GM23338 (cell line): Measurements from ENCODE around the gene RAB13.

ENCODE experiments used
- CREB1 ChIP-seq: fragments of 250-450 bp; sonication (Bioruptor Pico); IDR thresholded peaks from 2 replicates; pipeline ENCODE4 v1.5.0; 2020; ENCODE audit warnings: low read depth, mild to moderate bottlenecking, moderate library complexity
- EZH2phosphoT487 ChIP-seq: fragments of 200-600 bp; sonication (generic); IDR thresholded peaks from one replicate; pipeline ENCODE4 v1.8.1; 2018; ENCODE audit warnings: antibody characterized with exemption; ENCODE audit not compliant: unreplicated experiment
- NANOG ChIP-seq: IDR thresholded peaks from 2 replicates; pipeline ENCODE4 v1.6.1; 2016; ENCODE audit warnings: antibody characterized with exemption, borderline replicate concordance
- POLR2AphosphoS5 ChIP-seq: IDR thresholded peaks from 2 replicates; pipeline ENCODE4 v1.6.1; 2016; ENCODE audit warnings: antibody characterized with exemption, low read depth
- ZNF114 ChIP-seq: fragments of 250-450 bp; sonication (Bioruptor Pico); IDR thresholded peaks from 2 replicates; pipeline ENCODE4 v1.5.0; 2020; ENCODE audit warnings: mild to moderate bottlenecking, moderate library complexity
- TF ChIP-seq, protein P1 (sequence below), 2 experiments: fragments of 200-600 bp in 1 of 2; sonication (generic) in 1 of 2; conservative IDR thresholded peaks; 2 replicates each; pipeline versions ENCODE4 v1.5.1 to v1.6.1; 2016 to 2017; ENCODE audit warnings: antibody characterized with exemption in 2 of 2, low read depth in 2 of 2, mild to moderate bottlenecking in 2 of 2, moderate library complexity in 1 of 2
- TF ChIP-seq, protein P2 (sequence below): IDR thresholded peaks from one replicate; pipeline ENCODE4 v1.6.1; 2018; ENCODE audit warnings: antibody characterized with exemption; ENCODE audit not compliant: unreplicated experiment
- TF ChIP-seq, protein P3 (sequence below): fragments of 250-450 bp; sonication (Bioruptor Pico); IDR thresholded peaks from 2 replicates; pipeline ENCODE4 v1.5.0; 2020; ENCODE audit warnings: mild to moderate bottlenecking, moderate library complexity
- TF ChIP-seq, protein P4 (sequence below): IDR thresholded peaks from 2 replicates; pipeline ENCODE4 v1.6.1; 2016; ENCODE audit warnings: antibody characterized with exemption

DNA sequence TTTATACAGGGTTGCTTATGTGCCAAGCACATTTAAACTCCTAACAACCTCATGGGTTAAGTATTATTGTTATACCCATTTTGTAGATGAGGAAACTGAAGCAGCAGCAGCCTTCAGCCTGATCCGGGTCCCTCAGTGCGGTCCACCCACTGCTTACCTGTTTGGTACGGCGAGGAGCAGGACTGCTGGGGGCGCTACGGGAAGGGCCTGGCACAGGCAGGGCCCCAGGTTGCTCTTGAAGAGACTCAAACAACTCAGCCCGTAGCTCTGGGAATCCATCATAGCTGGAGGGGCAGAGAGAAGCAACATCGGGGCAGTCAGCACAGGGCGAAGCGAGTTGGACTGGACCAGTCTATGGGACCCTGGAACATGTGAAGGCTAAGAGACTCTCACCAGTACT lies 48.8 kb downstream of the RAB13 start:
- TF ChIP-seq, protein P1, sequence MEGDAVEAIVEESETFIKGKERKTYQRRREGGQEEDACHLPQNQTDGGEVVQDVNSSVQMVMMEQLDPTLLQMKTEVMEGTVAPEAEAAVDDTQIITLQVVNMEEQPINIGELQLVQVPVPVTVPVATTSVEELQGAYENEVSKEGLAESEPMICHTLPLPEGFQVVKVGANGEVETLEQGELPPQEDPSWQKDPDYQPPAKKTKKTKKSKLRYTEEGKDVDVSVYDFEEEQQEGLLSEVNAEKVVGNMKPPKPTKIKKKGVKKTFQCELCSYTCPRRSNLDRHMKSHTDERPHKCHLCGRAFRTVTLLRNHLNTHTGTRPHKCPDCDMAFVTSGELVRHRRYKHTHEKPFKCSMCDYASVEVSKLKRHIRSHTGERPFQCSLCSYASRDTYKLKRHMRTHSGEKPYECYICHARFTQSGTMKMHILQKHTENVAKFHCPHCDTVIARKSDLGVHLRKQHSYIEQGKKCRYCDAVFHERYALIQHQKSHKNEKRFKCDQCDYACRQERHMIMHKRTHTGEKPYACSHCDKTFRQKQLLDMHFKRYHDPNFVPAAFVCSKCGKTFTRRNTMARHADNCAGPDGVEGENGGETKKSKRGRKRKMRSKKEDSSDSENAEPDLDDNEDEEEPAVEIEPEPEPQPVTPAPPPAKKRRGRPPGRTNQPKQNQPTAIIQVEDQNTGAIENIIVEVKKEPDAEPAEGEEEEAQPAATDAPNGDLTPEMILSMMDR (conservative IDR thresholded peaks at IDR 0.05; ENCODE audit: low read depth in 2 of 2): no peak
- no peak for TF ChIP-seq ZNF114 (CRISPR knock-in tag)
- TF ChIP-seq NANOG: no peak
- TF ChIP-seq, protein P2, sequence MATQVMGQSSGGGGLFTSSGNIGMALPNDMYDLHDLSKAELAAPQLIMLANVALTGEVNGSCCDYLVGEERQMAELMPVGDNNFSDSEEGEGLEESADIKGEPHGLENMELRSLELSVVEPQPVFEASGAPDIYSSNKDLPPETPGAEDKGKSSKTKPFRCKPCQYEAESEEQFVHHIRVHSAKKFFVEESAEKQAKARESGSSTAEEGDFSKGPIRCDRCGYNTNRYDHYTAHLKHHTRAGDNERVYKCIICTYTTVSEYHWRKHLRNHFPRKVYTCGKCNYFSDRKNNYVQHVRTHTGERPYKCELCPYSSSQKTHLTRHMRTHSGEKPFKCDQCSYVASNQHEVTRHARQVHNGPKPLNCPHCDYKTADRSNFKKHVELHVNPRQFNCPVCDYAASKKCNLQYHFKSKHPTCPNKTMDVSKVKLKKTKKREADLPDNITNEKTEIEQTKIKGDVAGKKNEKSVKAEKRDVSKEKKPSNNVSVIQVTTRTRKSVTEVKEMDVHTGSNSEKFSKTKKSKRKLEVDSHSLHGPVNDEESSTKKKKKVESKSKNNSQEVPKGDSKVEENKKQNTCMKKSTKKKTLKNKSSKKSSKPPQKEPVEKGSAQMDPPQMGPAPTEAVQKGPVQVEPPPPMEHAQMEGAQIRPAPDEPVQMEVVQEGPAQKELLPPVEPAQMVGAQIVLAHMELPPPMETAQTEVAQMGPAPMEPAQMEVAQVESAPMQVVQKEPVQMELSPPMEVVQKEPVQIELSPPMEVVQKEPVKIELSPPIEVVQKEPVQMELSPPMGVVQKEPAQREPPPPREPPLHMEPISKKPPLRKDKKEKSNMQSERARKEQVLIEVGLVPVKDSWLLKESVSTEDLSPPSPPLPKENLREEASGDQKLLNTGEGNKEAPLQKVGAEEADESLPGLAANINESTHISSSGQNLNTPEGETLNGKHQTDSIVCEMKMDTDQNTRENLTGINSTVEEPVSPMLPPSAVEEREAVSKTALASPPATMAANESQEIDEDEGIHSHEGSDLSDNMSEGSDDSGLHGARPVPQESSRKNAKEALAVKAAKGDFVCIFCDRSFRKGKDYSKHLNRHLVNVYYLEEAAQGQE: no peak
- TF ChIP-seq EZH2phosphoT487: no peak
- no peak for TF ChIP-seq POLR2AphosphoS5
- TF ChIP-seq, protein P3, sequence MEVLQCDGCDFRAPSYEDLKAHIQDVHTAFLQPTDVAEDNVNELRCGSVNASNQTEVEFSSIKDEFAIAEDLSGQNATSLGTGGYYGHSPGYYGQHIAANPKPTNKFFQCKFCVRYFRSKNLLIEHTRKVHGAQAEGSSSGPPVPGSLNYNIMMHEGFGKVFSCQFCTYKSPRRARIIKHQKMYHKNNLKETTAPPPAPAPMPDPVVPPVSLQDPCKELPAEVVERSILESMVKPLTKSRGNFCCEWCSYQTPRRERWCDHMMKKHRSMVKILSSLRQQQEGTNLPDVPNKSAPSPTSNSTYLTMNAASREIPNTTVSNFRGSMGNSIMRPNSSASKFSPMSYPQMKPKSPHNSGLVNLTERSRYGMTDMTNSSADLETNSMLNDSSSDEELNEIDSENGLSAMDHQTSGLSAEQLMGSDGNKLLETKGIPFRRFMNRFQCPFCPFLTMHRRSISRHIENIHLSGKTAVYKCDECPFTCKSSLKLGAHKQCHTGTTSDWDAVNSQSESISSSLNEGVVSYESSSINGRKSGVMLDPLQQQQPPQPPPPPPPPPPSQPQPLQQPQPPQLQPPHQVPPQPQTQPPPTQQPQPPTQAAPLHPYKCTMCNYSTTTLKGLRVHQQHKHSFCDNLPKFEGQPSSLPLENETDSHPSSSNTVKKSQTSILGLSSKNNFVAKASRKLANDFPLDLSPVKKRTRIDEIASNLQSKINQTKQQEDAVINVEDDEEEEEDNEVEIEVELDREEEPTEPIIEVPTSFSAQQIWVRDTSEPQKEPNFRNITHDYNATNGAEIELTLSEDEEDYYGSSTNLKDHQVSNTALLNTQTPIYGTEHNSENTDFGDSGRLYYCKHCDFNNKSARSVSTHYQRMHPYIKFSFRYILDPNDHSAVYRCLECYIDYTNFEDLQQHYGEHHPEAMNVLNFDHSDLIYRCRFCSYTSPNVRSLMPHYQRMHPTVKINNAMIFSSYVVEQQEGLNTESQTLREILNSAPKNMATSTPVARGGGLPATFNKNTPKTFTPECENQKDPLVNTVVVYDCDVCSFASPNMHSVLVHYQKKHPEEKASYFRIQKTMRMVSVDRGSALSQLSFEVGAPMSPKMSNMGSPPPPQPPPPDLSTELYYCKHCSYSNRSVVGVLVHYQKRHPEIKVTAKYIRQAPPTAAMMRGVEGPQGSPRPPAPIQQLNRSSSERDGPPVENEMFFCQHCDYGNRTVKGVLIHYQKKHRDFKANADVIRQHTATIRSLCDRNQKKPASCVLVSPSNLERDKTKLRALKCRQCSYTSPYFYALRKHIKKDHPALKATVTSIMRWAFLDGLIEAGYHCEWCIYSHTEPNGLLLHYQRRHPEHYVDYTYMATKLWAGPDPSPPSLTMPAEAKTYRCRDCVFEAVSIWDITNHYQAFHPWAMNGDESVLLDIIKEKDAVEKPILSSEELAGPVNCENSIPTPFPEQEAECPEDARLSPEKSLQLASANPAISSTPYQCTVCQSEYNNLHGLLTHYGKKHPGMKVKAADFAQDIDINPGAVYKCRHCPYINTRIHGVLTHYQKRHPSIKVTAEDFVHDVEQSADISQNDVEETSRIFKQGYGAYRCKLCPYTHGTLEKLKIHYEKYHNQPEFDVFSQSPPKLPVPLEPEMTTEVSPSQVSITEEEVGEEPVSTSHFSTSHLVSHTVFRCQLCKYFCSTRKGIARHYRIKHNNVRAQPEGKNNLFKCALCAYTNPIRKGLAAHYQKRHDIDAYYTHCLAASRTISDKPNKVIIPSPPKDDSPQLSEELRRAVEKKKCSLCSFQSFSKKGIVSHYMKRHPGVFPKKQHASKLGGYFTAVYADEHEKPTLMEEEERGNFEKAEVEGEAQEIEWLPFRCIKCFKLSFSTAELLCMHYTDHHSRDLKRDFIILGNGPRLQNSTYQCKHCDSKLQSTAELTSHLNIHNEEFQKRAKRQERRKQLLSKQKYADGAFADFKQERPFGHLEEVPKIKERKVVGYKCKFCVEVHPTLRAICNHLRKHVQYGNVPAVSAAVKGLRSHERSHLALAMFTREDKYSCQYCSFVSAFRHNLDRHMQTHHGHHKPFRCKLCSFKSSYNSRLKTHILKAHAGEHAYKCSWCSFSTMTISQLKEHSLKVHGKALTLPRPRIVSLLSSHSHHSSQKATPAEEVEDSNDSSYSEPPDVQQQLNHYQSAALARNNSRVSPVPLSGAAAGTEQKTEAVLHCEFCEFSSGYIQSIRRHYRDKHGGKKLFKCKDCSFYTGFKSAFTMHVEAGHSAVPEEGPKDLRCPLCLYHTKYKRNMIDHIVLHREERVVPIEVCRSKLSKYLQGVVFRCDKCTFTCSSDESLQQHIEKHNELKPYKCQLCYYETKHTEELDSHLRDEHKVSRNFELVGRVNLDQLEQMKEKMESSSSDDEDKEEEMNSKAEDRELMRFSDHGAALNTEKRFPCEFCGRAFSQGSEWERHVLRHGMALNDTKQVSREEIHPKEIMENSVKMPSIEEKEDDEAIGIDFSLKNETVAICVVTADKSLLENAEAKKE (CRISPR knock-in tag): no peak
- no peak for TF ChIP-seq CREB1 (CRISPR knock-in tag)
- TF ChIP-seq, protein P4, sequence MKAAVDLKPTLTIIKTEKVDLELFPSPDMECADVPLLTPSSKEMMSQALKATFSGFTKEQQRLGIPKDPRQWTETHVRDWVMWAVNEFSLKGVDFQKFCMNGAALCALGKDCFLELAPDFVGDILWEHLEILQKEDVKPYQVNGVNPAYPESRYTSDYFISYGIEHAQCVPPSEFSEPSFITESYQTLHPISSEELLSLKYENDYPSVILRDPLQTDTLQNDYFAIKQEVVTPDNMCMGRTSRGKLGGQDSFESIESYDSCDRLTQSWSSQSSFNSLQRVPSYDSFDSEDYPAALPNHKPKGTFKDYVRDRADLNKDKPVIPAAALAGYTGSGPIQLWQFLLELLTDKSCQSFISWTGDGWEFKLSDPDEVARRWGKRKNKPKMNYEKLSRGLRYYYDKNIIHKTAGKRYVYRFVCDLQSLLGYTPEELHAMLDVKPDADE: no peak
